Osteoblast (primary cell): ENCODE data around the gene AFM. TPM values are rescaled to one million over a fixed set of nuclear protein-coding genes. Genes with fewer than 3 reads are reported as not detected.

Source experiments
- DNase-seq: peaks from one replicate; pipeline ENCODE4 v3.0.0; 2011; ENCODE audit warnings: low spot score, mixed read lengths; ENCODE audit not compliant: insufficient read length; ENCODE audit errors: missing footprints
- H2AFZ ChIP-seq: 2 replicates; pipeline ENCODE4 v1.6.0; 2011; ENCODE audit warnings: mild to moderate bottlenecking, low read length
- H3K27ac ChIP-seq: 2 replicates; pipeline ENCODE4 v1.5.1; 2011; ENCODE audit warnings: mild to moderate bottlenecking, low read depth, low read length, moderate library complexity
- H3K27me3 ChIP-seq: 2 replicates; pipeline ENCODE4 v1.6.0; 2012; ENCODE audit warnings: mild to moderate bottlenecking, control low read depth, inconsistent platforms, low read length, moderate library complexity; ENCODE audit not compliant: insufficient read depth
- H3K36me3 ChIP-seq: 2 replicates; pipeline ENCODE4 v1.5.1; 2011; ENCODE audit warnings: mild to moderate bottlenecking, low read length, control low read depth, moderate library complexity; ENCODE audit not compliant: insufficient read depth
- H3K4me1 ChIP-seq: 2 replicates; pipeline ENCODE4 v1.5.1; 2011; ENCODE audit warnings: mild to moderate bottlenecking, low read length, control low read depth, moderate library complexity; ENCODE audit not compliant: insufficient read depth
- H3K4me2 ChIP-seq: 2 replicates; pipeline ENCODE4 v1.6.0; 2011; ENCODE audit warnings: mild to moderate bottlenecking, low read length; ENCODE audit not compliant: insufficient read depth
- H3K4me3 ChIP-seq: fragments of 200-600 bp; sonication (generic); 3 replicates; pipeline ENCODE4 v1.5.1; 2012; ENCODE audit warnings: mild to moderate bottlenecking, low read length, inconsistent platforms; ENCODE audit not compliant: insufficient read depth
- H3K79me2 ChIP-seq: 2 replicates; pipeline ENCODE4 v1.6.0; 2012; ENCODE audit warnings: mild to moderate bottlenecking, low read length, control low read depth, inconsistent platforms; ENCODE audit not compliant: insufficient read depth
- H3K9me3 ChIP-seq: 2 replicates; pipeline ENCODE4 v1.5.1; 2011; ENCODE audit warnings: low read depth, low read length, control low read depth
- H4K20me1 ChIP-seq: 2 replicates; pipeline ENCODE4 v1.6.0; 2012; ENCODE audit warnings: mild to moderate bottlenecking, low read length, control low read depth; ENCODE audit not compliant: insufficient read depth
- CTCF ChIP-seq: IDR thresholded peaks from 2 replicates; pipeline ENCODE4 v1.5.1; 2011; ENCODE audit warnings: mild to moderate bottlenecking, low read depth, low read length, moderate library complexity; ENCODE audit errors: extremely low read depth
- total RNA-seq: library from RNA; depleted of rRNA; stranded (reverse); fragments of >200 nt; gene quantifications from 2 replicates; pipeline ENCODE4 v1.2.3, GENCODE V29; 2012

AFM gene
- total RNA-seq, 1 donor = not detected

GRCh38 chr4:73507541-73507940 lies 26.0 kb downstream of the AFM start:
- H3K9me3 ChIP-seq = no peaks in the 10 kb centered on the region
- no peaks in the 10 kb centered on the region for H4K20me1 ChIP-seq
- H3K4me1 ChIP-seq = no peaks in the 10 kb centered on the region
- H3K4me2 ChIP-seq = no peak overlapping the region
- TF ChIP-seq CTCF = no peak
- no peaks in the 10 kb centered on the region for H3K36me3 ChIP-seq
- no peak overlapping the region for H3K4me3 ChIP-seq
- no peaks in the 10 kb centered on the region for H3K79me2 ChIP-seq
- DNase-seq = no peak
- no peak overlapping the region for H2AFZ ChIP-seq
- peaks cover 8% of the 10 kb centered on the region for H3K27me3 ChIP-seq
- no peak overlapping the region for H3K27ac ChIP-seq

DNA sequence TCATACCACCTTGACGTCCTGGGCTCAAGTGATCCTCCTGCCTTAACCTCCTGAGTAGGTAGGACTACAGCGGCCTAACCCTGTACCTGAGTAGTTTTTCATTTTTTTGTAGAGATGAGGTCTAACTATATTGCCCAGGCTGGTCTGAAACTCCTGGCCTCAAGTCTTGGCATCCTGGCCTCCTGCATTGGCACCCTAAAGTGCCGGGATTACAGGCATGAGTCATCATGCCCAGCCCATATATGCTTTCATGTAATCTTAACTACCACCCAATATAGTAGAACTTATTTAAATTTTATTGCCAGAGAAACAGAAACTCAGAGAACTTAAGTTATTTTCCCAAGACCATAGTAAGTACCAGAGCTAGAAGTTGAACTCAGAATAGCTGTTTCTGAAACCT lies 27.1 kb downstream of the AFM start:
- Histone ChIP-seq H2AFZ (no peak overlapping the region), H3K4me1 (no peaks in the 10 kb centered on the region), H3K27me3 (peaks cover 16% of the 10 kb centered on the region), H3K9me3 (no peaks in the 10 kb centered on the region), H3K79me2 (no peaks in the 10 kb centered on the region), H3K4me2 (no peak overlapping the region), H4K20me1 (no peaks in the 10 kb centered on the region), H3K36me3 (no peaks in the 10 kb centered on the region), H3K4me3 (no peak overlapping the region), H3K27ac (no peak overlapping the region)
- no peak for TF ChIP-seq CTCF
- no peak for DNase-seq

GRCh38 chr4:73518340-73518739 lies 36.8 kb downstream of the AFM start:
- Histone ChIP-seq H2AFZ (no peak overlapping the region), H3K4me2 (no peak overlapping the region), H3K27ac (no peak overlapping the region), H3K36me3 (no peaks in the 10 kb centered on the region), H3K79me2 (no peaks in the 10 kb centered on the region), H3K4me3 (no peak overlapping the region), H3K9me3 (no peaks in the 10 kb centered on the region), H3K27me3 (peaks cover 3% of the 10 kb centered on the region), H3K4me1 (peaks cover 11% of the 10 kb centered on the region), H4K20me1 (no peaks in the 10 kb centered on the region)
- TF ChIP-seq CTCF = no peak
- DNase-seq = no peak

GRCh38 chr4:73520821-73521220 lies 39.3 kb downstream of the AFM start:
- TF ChIP-seq CTCF = peak; percentile 7
- no peak overlapping the region for H3K4me3 ChIP-seq
- H3K79me2 ChIP-seq = no peaks in the 10 kb centered on the region
- no peak for DNase-seq
- H3K4me1 ChIP-seq = peaks cover 11% of the 10 kb centered on the region
- H3K4me2 ChIP-seq = peak overlapping the region; percentile 26
- H3K27me3 ChIP-seq = peaks cover 3% of the 10 kb centered on the region
- no peak overlapping the region for H3K27ac ChIP-seq
- no peaks in the 10 kb centered on the region for H3K36me3 ChIP-seq
- H2AFZ ChIP-seq = no peak overlapping the region
- no peaks in the 10 kb centered on the region for H3K9me3 ChIP-seq
- H4K20me1 ChIP-seq = no peaks in the 10 kb centered on the region
